ENCODE measurements around the gene CLEC7A. TPM values are rescaled to one million over a fixed set of nuclear protein-coding genes. Genes with fewer than 3 reads are reported as not detected.

CLEC7A gene
- polyA plus RNA-seq, 3 donors = 235 to 809 (median 304) TPM

GRCh38 chr12:10101042-10101579 lies 28.9 kb downstream of the CLEC7A start:
- Histone ChIP-seq H3K36me3 (replicated peaks in 1 of 2; ENCODE audit: control insufficient read depth in 1 of 2, insufficient read depth in 2 of 2, low read length in 2 of 2) (peaks cover 0 to 6% of the 10 kb centered on the region in 2 donors), H3K4me2 (replicated peaks; ENCODE audit: extremely low read depth, low read length, poor library complexity, severe bottlenecking) (peak overlapping the region; percentile 31), H3K9me3 (replicated peaks in 1 of 2; ENCODE audit: control insufficient read depth in 1 of 2, insufficient read depth in 1 of 2, low read length in 2 of 2) (no peaks in the 10 kb centered on the region), H3K79me2 (ENCODE audit: insufficient read depth, low read length) (no peaks in the 10 kb centered on the region), H3K4me1 (ENCODE audit: control insufficient read depth in 1 of 2, insufficient read depth in 2 of 2, low read length in 2 of 2) (peaks cover 31 to 35% of the 10 kb centered on the region in 2 donors), H4K20me1 (ENCODE audit: insufficient read depth, low read length) (no peaks in the 10 kb centered on the region), H3K27ac (ENCODE audit: low read depth in 1 of 2, low read length in 2 of 2) (peak overlapping the region in 1 of 2 donors; percentile 70), H3K4me3 (replicated peaks in 1 of 3; ENCODE audit: low read depth in 2 of 3, low read length in 3 of 3) (no peak overlapping the region), H3K27me3 (ENCODE audit: control insufficient read depth in 2 of 2, insufficient read depth in 2 of 2, low read length in 2 of 2) (no peaks in the 10 kb centered on the region), H3K9ac (ENCODE audit: insufficient read depth, low read length, poor library complexity, severe bottlenecking) (no peak overlapping the region), H2AFZ (ENCODE audit: insufficient read depth, low read depth, low read length, poor library complexity, severe bottlenecking) (no peak overlapping the region)
- WGBS (ENCODE audit: insufficient coverage) = 100% methylated on average over 3 of the region's 5 CpGs
- no peak for TF ChIP-seq CTCF (IDR thresholded peaks at IDR 0.05)
- peak overlapping the region in 2 of 7 donors; percentile 65 for H3K27ac Mint-ChIP-seq
- H3K27me3 Mint-ChIP-seq (ENCODE audit: low read depth in 3 of 3) = peaks cover 0 to 3% (median 1%) of the 10 kb centered on the region in 3 donors
- no peak overlapping the region for H3K4me3 Mint-ChIP-seq
- DNase-seq = no peak
- H3K4me1 Mint-ChIP-seq = peaks cover 37% of the 10 kb centered on the region
- intact Hi-C loops (cut with micrococcal nuclease) = no loop called here
- H3K36me3 Mint-ChIP-seq = peaks cover 21 to 22% of the 10 kb centered on the region in 2 donors
- peaks cover 4 to 15% (median 7%) of the 10 kb centered on the region in 7 donors for H3K9me3 Mint-ChIP-seq

- WGBS (ENCODE audit: insufficient coverage) = 99% methylated on average over 9 of the region's 10 CpGs
- Histone ChIP-seq H3K9ac (ENCODE audit: insufficient read depth, low read length, poor library complexity, severe bottlenecking) (no peak within 1 kb of the TSS), H3K9me3 (replicated peaks in 1 of 2; ENCODE audit: control insufficient read depth in 1 of 2, insufficient read depth in 1 of 2, low read length in 2 of 2) (no peaks in the 10 kb centered on the region), H3K27ac (ENCODE audit: low read depth in 1 of 2, low read length in 2 of 2) (no peak within 1 kb of the TSS), H2AFZ (ENCODE audit: insufficient read depth, low read depth, low read length, poor library complexity, severe bottlenecking) (no peak within 1 kb of the TSS), H4K20me1 (ENCODE audit: insufficient read depth, low read length) (no peaks in the 10 kb centered on the region), H3K36me3 (replicated peaks in 1 of 2; ENCODE audit: control insufficient read depth in 1 of 2, insufficient read depth in 2 of 2, low read length in 2 of 2) (peaks cover 0 to 6% of the 10 kb centered on the region in 2 donors), H3K4me3 (replicated peaks in 1 of 3; ENCODE audit: low read depth in 2 of 3, low read length in 3 of 3) (no peak within 1 kb of the TSS), H3K4me1 (ENCODE audit: control insufficient read depth in 1 of 2, insufficient read depth in 2 of 2, low read length in 2 of 2) (peaks cover 52 to 54% of the 10 kb centered on the region in 2 donors), H3K79me2 (ENCODE audit: insufficient read depth, low read length) (no peaks in the 10 kb centered on the region), H3K27me3 (ENCODE audit: control insufficient read depth in 2 of 2, insufficient read depth in 2 of 2, low read length in 2 of 2) (no peaks in the 10 kb centered on the region), H3K4me2 (replicated peaks; ENCODE audit: extremely low read depth, low read length, poor library complexity, severe bottlenecking) (no peak within 1 kb of the TSS)
- no peak for DNase-seq
- Mint-ChIP-seq H3K4me1 (peaks cover 36% of the 10 kb centered on the region), H3K4me3 (no peak within 1 kb of the TSS), H3K9me3 (peaks cover 0 to 5% (median 4%) of the 10 kb centered on the region in 7 donors), H3K27ac (no peak within 1 kb of the TSS), H3K36me3 (peaks cover 11% of the 10 kb centered on the region in 2 donors), H3K27me3 (ENCODE audit: low read depth in 3 of 3) (peaks cover 0 to 3% (median 0%) of the 10 kb centered on the region in 3 donors)
- no peak for TF ChIP-seq CTCF (IDR thresholded peaks at IDR 0.05)
- intact Hi-C loops (cut with micrococcal nuclease) = no loop called here
Observed at GRCh38 chr12:10098791-10099190, 31.2 kb downstream of the CLEC7A start, which contains the start of gene CLEC1A. TSS of gene CLEC1A (minus strand) at chr12:10098985. CDS start at chr12:10098922, 63 bp downstream.
